ENCODE data around the gene ALDH3B2.

- TF ChIP-seq CTCF (conservative IDR thresholded peaks at IDR 0.05) (peak; percentile 92), ZFX (IDR thresholded peaks at IDR 0.05) (no peak)
Measured at GRCh38 chr11:67614730-67615714, 59.4 kb downstream of the ALDH3B2 start.

All from C4-2B (cell line).